HL-60/S4 treated with retinoic acid at 250 ng/mL for 4 days and 3 days (cell line): ENCODE results near the gene EDA2R.

ENCODE experiments used
- in situ Hi-C: fragments of 300-500 bp; cut with MboI; formaldehyde crosslinking; loops from 2 replicates; pipeline ENCODE4 v1.7.0; 2022; ENCODE audit warnings: low sequenced_read_pairs

The EDA2R gene, protein sequence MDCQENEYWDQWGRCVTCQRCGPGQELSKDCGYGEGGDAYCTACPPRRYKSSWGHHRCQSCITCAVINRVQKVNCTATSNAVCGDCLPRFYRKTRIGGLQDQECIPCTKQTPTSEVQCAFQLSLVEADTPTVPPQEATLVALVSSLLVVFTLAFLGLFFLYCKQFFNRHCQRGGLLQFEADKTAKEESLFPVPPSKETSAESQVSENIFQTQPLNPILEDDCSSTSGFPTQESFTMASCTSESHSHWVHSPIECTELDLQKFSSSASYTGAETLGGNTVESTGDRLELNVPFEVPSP

GRCh38 chrX:66638591-66639500 lies at the start of gene EDA2R:
EDA2R (minus strand) TSS chrX:66639078; CDS start chrX:66616020, 23,058 bp downstream.
- in situ Hi-C loops, result no loop called here

DNA sequence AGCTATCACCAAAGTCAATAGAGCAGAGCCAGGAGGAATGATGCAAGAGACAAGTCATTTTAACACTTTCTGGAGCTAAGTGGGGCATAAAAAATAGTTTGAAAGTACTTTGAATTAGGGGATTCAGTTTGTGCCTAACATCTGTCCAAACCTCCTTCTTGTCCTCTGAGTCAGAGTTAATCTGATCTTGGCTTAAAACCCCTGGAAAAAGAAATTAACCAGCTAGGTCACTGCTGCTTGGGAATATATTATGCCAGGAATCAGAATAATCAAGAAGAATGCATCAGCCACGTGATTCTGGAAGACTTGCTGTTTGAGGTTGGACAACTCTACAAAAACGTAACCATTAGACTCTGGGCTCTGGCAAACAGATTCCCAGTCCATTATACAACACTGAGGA lies 45.3 kb upstream of the EDA2R start:
- in situ Hi-C loops, result no loop called here

DNA sequence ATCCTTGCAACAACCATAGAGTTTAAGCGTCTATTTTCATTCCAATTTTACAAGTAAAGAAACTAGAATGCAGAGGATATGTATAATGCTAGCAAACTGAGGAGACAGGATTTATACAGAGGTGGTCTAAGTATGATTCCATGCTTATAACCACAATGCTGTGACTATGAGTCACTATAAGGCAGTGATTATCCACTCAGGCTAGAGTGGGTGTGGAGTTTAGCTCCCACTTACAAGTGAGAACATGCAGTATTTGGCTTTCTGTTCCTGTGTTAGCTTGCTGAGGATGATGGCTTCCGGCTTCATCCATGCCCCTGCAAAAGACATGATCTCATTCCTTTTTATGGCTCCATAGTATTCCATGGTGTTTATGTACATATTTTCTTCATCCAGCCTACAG lies 41.6 kb upstream of the EDA2R start:
- in situ Hi-C loops, result no loop called here

DNA sequence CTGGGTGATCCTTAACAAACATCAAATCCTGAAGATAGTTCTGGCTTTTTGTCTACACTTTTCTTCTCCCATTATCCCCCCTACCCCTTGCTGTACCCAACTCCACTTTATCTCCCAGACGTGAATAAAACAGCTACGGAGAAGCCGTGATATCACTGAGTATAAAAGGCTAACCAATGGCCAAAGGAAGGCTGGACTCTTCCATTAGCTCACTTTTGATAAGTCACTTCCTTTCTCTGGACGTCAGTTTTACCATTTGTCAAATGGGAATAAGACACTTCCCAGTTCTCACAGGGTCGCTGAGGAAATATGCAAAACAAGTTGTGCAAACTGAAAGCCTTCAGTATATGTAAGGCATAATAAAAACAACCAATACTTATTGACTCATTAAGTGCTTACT lies 38.6 kb upstream of the EDA2R start:
- in situ Hi-C loops, result no loop called here

DNA sequence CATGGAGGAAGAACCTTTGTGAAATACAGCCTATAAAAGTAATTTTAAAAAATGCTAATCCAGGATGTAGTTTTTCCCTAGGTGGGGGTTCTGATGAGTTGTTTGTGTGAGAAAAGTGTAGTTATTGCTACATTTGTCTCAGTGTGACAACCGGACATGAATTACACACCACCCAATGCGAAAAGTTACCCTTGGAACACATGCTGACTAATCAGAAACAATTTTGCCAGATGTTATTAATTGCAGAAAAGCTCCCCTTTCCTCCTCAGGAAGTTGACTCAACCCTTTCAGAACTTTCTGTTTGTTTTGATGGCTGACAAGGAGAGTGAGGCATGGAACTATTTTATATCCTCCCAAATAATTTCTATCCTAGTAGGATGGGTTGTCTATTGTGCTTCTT lies 38.1 kb upstream of the EDA2R start:
- in situ Hi-C loops, result no loop called here

- in situ Hi-C loops, result no loop called here
These were observed 37.5 kb upstream of the EDA2R start for GRCh38 chrX:66676413-66676812.

DNA sequence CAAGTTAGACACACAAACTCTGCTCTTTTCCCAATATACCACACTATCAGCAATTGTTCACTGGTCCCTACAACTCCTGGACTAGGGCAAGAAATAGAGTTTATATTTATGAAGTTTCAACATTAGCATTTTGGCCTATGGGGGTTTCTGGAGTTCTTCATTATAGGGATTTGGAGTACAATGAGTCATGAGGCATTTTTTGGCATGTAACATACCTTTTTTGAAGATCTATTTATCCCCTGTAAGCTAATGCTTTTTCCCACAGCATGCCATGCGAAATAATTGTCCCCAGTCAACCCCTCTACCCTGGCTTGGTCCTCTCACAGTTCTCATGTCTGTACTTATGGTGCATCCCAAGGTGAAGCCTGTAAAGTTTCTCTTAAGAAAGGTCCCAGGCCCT lies 36.7 kb upstream of the EDA2R start:
- in situ Hi-C loops, result no loop called here

GRCh38 chrX:66674506-66674905 lies 35.6 kb upstream of the EDA2R start:
- in situ Hi-C loops, result no loop called here

DNA sequence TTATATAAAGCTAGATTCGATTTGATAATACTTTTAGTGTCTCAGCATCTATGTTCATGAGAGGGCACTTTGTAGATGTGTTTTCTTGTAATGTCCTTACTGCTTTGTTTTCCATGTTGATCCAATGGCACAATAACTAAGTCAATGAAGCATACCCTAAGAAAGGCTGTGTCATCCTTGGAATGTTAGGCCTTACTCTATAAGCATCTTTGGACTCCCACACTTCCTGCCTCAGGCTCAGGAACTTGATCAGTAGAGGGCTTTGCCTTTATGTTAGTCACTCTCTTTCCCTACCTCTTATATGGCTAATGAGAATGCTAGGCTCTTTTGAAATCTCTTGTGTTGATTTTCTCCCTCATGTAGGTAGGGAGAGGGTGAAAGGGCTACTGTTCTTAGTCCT lies 33.2 kb upstream of the EDA2R start:
- in situ Hi-C loops, result no loop called here

DNA sequence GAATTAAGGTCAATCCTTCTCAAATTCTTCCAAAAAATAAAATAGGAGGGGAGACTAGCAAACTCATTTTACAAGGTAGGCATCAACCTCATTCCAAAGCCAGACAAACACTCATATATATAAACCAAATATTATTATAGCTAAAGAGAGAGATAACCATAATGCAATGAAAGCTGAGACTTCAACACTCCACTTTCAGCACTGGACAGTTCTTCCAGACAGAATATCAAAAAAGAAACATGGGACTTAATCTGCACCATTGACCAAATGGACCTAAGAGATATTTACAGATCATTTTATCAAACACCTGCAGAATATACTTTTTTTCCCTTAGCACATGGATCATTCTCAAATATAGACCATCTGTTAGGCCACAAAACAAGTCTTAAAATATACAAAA lies 15.5 kb upstream of the EDA2R start:
- in situ Hi-C loops, result no loop called here

DNA sequence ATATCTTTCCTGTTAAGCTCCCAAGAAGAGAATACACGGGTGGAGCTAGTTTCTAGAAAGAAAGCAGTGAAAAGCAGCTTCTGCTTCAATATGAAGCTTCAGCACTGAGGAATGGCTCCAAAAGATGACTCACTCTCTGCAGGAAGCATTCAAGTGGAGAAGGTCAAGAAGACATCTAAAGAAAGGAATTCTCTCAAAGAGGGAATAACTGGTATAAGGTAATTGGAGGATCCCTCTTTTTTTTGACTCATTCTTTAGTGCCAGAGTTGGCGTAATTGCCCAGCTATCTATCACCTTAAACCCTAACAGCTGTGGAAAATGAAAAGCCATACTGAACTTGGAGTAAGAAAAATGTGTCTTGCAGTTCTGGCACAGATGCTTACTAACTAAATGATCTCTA lies 3.5 kb downstream of the EDA2R start:
- in situ Hi-C loops, result no loop called here

DNA sequence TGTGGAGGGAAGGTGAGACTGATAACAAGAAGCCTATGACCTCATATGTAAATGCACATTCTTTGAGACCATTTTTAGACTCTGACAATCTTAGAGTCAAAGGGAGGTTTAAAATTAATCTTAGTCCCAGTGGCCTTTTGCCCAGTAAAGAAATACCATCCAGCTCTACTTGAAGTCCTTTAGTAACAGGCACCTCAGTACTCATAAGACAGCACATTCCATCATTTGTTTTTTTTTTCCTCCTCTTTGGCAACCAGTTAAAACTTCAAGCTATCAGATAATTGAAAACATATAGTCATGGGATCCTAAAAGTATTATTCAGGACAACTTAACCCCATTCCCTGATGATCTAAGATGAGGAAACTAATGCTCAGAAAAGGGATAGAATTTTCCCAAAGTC lies 4.6 kb downstream of the EDA2R start:
- in situ Hi-C loops, result no loop called here

DNA sequence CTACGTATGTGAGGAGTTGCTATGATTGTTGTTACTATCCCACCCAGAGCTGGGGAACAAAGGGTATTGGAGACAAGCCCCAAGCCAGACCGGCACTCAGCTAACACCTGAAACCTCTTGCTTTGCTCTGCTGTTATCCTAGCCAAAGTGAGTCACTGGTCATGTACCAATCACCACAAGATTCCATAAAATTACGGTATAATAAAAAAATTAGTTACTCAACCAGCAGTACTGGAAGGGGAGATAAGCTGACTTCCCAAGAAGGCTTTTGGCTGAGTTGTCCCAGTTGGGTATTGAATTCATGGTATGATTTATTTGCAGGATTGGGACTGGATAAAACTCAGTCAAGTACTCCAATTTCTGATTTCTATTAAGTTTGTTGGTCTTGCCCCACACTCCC lies 5.3 kb downstream of the EDA2R start:
- in situ Hi-C loops, result no loop called here

GRCh38 chrX:66632981-66633380 lies 5.9 kb downstream of the EDA2R start:
- in situ Hi-C loops, result no loop called here

GRCh38 chrX:66632473-66632872 lies 6.4 kb downstream of the EDA2R start:
- in situ Hi-C loops, result no loop called here

- in situ Hi-C loops, result no loop called here
These were observed 13.4 kb downstream of the EDA2R start for GRCh38 chrX:66625525-66625924.

GRCh38 chrX:66622209-66622608 lies 16.7 kb downstream of the EDA2R start:
- in situ Hi-C loops, result no loop called here

GRCh38 chrX:66616944-66617343 lies 21.9 kb downstream of the EDA2R start:
- in situ Hi-C loops, result no loop called here

DNA sequence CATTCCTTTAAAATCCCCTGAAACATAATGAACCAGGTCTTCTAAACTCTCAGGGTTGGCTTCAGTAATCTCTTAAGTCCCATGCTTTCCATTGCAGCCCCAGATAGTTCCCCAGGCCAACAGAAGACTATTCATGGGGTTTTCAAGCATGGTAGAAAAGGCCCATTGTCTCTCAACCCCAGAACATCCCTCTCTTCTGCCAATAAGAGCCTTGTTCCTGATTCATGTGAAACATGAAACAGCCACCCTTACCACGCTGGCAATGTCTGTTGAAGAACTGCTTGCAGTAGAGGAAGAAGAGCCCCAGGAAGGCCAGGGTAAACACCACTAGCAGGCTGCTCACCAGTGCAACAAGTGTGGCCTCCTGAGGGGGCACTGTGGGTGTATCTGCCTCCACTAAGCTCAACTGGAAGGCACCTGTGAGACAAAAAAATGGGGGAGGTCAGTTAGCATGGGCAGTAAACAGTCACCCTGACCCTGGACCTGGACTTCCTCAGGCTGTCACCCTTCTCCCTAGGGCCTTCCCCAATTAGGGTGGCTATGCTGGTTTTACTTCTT lies 36.4 kb downstream of the EDA2R start:
- in situ Hi-C loops, result no loop called here

- in situ Hi-C loops, result no loop called here
These were observed 37.4 kb downstream of the EDA2R start for GRCh38 chrX:66601522-66601921.

DNA sequence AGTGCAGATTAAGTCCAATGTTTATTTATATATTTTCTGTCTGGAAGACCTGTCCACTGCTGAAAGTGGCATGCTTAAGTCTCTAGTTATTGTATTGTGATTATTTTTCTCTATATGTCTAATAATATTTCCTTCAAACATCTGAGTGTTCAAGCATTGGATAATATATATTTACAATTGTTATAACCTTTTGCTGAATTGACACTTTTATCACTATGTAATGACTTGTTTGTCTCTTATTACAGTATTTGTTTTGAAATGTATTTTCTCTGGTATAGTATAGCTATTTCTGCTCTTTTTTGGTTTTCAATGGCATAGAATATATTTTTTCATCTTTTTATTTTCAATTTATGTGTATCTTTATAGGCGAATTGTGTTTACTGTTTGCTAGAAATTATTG lies 59.7 kb downstream of the EDA2R start:
- in situ Hi-C loops, result no loop called here

GRCh38 chrX:66553973-66554372 lies 84.9 kb downstream of the EDA2R start:
- in situ Hi-C loops, result no loop called here
